Fibroblast of lung (primary cell): ENCODE data around the gene FAM187B. TPM values are rescaled to one million over a fixed set of nuclear protein-coding genes. Genes with fewer than 3 reads are reported as not detected.

Experiments
- DNase-seq, 2 donors: peaks; one replicate each; pipeline versions ENCODE4 v3.0.0 to v3.0.0-alpha.2; 2010; ENCODE audit warnings: low read depth in 2 of 2
- H2AFZ ChIP-seq: 2 replicates; pipeline ENCODE4 v1.5.1; 2012; ENCODE audit warnings: low read length, control low read depth, inconsistent platforms
- H3K27ac ChIP-seq: 2 replicates; pipeline ENCODE4 v1.5.1; 2011; ENCODE audit warnings: low read length, control low read depth; ENCODE audit not compliant: insufficient read depth
- H3K27me3 ChIP-seq: 2 replicates; pipeline ENCODE4 v1.5.1; 2011; ENCODE audit warnings: mild to moderate bottlenecking, low read length; ENCODE audit not compliant: control insufficient read depth, insufficient read depth
- H3K36me3 ChIP-seq: 2 replicates; pipeline ENCODE4 v1.5.1; 2011; ENCODE audit warnings: low read length; ENCODE audit not compliant: control insufficient read depth, insufficient read depth
- H3K4me1 ChIP-seq: 2 replicates; pipeline ENCODE4 v1.5.1; 2011; ENCODE audit warnings: low read length; ENCODE audit not compliant: control insufficient read depth, insufficient read depth; ENCODE audit errors: extremely low read depth
- H3K4me2 ChIP-seq: 2 replicates; pipeline ENCODE4 v1.5.1; 2011; ENCODE audit warnings: low read length, control low read depth; ENCODE audit not compliant: insufficient read depth; ENCODE audit errors: extremely low read depth
- H3K4me3 ChIP-seq, 4 experiments: fragments of 200-600 bp in 1 of 4; sonication (generic) in 1 of 4; replicated peaks in 1 of 4; 2 replicates each; pipeline ENCODE4 v1.5.1; 2011 to 2016; ENCODE audit warnings: low read length in 4 of 4, low read depth in 3 of 4, mild to moderate bottlenecking in 3 of 4, control low read depth in 2 of 4, inconsistent platforms in 1 of 4, mixed read lengths in 1 of 4; ENCODE audit not compliant: insufficient read depth in 1 of 4; ENCODE audit errors: control extremely low read depth in 1 of 4
- H3K79me2 ChIP-seq: 2 replicates; pipeline ENCODE4 v1.5.1; 2012; ENCODE audit warnings: mild to moderate bottlenecking, low read length, inconsistent platforms; ENCODE audit not compliant: control insufficient read depth, insufficient read depth
- H3K9ac ChIP-seq: 2 replicates; pipeline ENCODE4 v1.5.1; 2011; ENCODE audit warnings: mild to moderate bottlenecking, low read length, control low read depth; ENCODE audit not compliant: insufficient read depth
- H3K9me3 ChIP-seq: 2 replicates; pipeline ENCODE4 v1.5.1; 2012; ENCODE audit warnings: low read depth, low read length; ENCODE audit not compliant: control insufficient read depth, insufficient read depth
- H4K20me1 ChIP-seq: 2 replicates; pipeline ENCODE4 v1.5.1; 2011; ENCODE audit warnings: low read length; ENCODE audit not compliant: control insufficient read depth, insufficient read depth; ENCODE audit errors: extremely low read depth
- EZH2 ChIP-seq: IDR thresholded peaks from 2 replicates; pipeline ENCODE4 v1.5.1; 2012; ENCODE audit warnings: low read length, control low read depth, mild to moderate bottlenecking; ENCODE audit errors: missing control alignments
- polyA plus RNA-seq, 2 donors: library from polyadenylated mRNA; depleted of rRNA in 1 of 2; stranded (reverse) in 1 of 2; unstranded in 1 of 2; fragments of >200 nt; gene quantifications; 2 replicates each; pipeline ENCODE4 v1.2.1, GENCODE V29; 2011 to 2012; ENCODE audit warnings: missing spikeins in 1 of 2
- total RNA-seq: library from RNA; depleted of rRNA; stranded (reverse); fragments of >200 nt; gene quantifications from 2 replicates; pipeline ENCODE4 v1.2.1, GENCODE V29; 2014
- TF ChIP-seq, protein P1 (sequence below), 2 donors: IDR thresholded peaks in 1 of 2; conservative IDR thresholded peaks in 1 of 2; 1 replicate in 1 of 2; 2 replicates in 1 of 2; pipeline ENCODE4 v1.5.1; 2011 to 2012; ENCODE audit warnings: low read length in 2 of 2, control low read depth in 1 of 2, inconsistent platforms in 1 of 2, low read depth in 1 of 2, mild to moderate bottlenecking in 1 of 2

FAM187B gene
- total and polyA plus RNA-seq, 2 donors (not counting 1 experiment from before 2014, with no cell fraction given) = not detected

DNA sequence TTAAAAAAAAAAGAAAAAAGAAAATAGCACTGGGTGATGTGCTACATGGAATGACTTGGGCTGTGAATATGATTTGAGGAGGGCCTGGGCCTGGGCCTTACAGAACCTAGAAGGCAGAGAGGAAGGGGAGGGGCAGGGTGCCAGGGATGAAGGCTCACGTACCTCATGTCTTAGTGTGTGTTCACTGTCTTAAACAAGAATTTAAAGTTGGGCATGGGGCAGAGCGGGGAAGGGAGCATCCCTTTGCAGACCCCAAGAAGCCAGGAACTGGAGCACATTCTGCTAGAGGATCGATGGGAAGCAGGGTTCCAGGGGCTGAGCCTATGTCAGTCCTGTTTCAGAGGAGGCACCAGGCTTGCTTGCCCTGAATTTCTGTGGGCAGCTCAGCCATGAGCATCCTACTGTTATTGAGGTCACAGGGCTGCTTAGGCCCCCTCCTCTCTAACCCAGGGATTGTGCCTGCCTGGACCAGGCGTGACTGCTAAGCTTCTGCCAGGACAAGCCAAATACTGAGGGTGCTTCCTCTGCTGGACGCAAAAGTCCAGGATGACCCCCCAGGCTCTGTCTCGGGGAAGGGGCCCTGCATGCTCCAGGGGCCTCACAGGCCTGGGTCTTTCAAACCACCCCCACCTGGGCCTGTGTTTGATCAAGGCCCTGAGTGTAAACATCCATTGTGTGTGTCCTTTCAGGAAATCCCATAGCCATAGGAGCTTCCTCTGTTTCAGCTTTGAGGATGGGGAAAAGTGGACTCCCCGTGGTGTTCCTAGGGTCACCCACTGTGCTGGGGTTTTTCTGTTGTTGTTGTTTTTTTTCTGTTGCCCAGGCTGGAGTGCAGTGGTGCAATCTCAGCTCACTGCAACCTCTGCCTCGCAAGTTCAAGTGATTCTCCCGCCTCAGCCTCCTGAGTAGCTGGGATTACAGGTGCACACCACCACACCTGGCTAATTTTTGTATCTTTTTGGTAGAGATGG, 25.1 kb upstream of the FAM187B start:
- TF ChIP-seq, protein P1, sequence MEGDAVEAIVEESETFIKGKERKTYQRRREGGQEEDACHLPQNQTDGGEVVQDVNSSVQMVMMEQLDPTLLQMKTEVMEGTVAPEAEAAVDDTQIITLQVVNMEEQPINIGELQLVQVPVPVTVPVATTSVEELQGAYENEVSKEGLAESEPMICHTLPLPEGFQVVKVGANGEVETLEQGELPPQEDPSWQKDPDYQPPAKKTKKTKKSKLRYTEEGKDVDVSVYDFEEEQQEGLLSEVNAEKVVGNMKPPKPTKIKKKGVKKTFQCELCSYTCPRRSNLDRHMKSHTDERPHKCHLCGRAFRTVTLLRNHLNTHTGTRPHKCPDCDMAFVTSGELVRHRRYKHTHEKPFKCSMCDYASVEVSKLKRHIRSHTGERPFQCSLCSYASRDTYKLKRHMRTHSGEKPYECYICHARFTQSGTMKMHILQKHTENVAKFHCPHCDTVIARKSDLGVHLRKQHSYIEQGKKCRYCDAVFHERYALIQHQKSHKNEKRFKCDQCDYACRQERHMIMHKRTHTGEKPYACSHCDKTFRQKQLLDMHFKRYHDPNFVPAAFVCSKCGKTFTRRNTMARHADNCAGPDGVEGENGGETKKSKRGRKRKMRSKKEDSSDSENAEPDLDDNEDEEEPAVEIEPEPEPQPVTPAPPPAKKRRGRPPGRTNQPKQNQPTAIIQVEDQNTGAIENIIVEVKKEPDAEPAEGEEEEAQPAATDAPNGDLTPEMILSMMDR (conservative IDR thresholded peaks at IDR 0.05 in 1 of 2, IDR thresholded peaks at IDR 0.05 in 1 of 2; ENCODE audit: low read depth in 1 of 2, low read length in 2 of 2) = no peak
- TF ChIP-seq EZH2 = no peak
- no peaks in the 10 kb centered on the region for H3K36me3 ChIP-seq
- no peak overlapping the region for H3K4me2 ChIP-seq
- H4K20me1 ChIP-seq = no peaks in the 10 kb centered on the region
- no peak overlapping the region for H3K27ac ChIP-seq
- H3K4me3 ChIP-seq = no peak overlapping the region
- H3K79me2 ChIP-seq = no peaks in the 10 kb centered on the region
- no peak overlapping the region for H2AFZ ChIP-seq
- H3K9ac ChIP-seq = no peak overlapping the region
- DNase-seq = no peak
- peaks cover 14% of the 10 kb centered on the region for H3K27me3 ChIP-seq
- no peaks in the 10 kb centered on the region for H3K4me1 ChIP-seq
- no peaks in the 10 kb centered on the region for H3K9me3 ChIP-seq

DNA sequence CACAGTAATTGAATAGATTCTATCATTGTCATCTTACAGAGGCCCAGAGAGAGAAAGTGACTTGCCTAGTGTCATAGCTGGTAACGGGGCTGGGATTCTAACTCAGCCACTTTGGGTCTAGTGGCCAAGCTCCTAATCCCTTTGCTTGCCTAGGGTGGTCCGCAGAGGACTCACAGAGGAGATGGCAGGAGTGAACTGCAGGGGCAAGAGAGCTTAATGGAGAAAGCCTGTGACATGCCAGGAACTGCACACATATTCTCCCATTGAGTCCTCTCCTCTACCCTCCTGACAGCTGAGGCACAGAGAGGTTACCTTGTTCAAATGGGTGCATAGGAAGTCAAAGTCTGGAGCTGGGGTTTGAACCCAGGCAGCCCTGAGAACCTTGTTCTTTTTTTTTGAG, 22.9 kb upstream of the FAM187B start:
- H3K27ac ChIP-seq = no peak overlapping the region
- no peak overlapping the region for H3K9ac ChIP-seq
- no peak for DNase-seq
- no peaks in the 10 kb centered on the region for H4K20me1 ChIP-seq
- H3K79me2 ChIP-seq = no peaks in the 10 kb centered on the region
- no peaks in the 10 kb centered on the region for H3K9me3 ChIP-seq
- H3K4me3 ChIP-seq = no peak overlapping the region
- no peak overlapping the region for H3K4me2 ChIP-seq
- H2AFZ ChIP-seq = no peak overlapping the region
- no peak for TF ChIP-seq EZH2
- TF ChIP-seq, protein P1 (conservative IDR thresholded peaks at IDR 0.05 in 1 of 2, IDR thresholded peaks at IDR 0.05 in 1 of 2; ENCODE audit: low read depth in 1 of 2, low read length in 2 of 2) = no peak
- no peaks in the 10 kb centered on the region for H3K4me1 ChIP-seq
- peaks cover 20% of the 10 kb centered on the region for H3K27me3 ChIP-seq
- no peaks in the 10 kb centered on the region for H3K36me3 ChIP-seq

DNA sequence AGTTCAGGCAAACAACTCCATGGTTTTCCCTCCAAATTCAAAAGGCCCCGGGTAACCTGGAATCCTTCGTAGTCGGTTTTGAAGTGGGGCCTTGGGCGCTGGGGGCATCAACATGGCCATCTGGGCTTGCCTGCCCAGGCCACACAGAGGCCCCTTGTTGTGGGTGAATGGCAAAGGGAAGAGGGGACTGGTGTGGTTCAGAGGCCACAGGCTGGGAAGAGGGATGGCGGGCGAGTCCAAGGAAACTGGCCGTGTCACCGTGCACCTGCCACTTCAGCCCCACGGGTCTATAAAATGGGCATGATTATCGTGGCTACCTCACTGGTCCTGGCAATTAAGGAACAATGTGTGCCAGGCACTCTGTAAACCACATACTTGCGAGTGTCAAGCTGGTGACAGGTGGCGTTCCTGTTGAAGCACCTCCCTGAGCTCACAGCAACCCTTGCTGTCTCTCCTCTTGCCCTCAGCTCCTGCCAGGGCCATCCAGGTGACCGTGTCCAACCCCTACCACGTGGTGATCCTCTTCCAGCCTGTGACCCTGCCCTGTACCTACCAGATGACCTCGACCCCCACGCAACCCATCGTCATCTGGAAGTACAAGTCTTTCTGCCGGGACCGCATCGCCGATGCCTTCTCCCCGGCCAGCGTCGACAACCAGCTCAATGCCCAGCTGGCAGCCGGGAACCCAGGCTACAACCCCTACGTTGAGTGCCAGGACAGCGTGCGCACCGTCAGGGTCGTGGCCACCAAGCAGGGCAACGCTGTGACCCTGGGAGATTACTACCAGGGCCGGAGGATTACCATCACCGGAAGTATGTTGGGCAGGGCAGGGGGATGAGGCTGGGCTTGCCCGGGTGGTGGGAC, 21.5 kb upstream of the FAM187B start:
- Histone ChIP-seq H3K27me3 (peaks cover 23% of the 10 kb centered on the region), H3K4me3 (no peak overlapping the region), H3K9me3 (no peaks in the 10 kb centered on the region), H3K79me2 (no peaks in the 10 kb centered on the region), H3K36me3 (no peaks in the 10 kb centered on the region), H3K4me1 (no peaks in the 10 kb centered on the region), H4K20me1 (no peaks in the 10 kb centered on the region), H2AFZ (no peak overlapping the region), H3K9ac (no peak overlapping the region), H3K4me2 (no peak overlapping the region), H3K27ac (no peak overlapping the region)
- TF ChIP-seq EZH2 = no peak
- TF ChIP-seq, protein P1 (conservative IDR thresholded peaks at IDR 0.05 in 1 of 2, IDR thresholded peaks at IDR 0.05 in 1 of 2; ENCODE audit: low read depth in 1 of 2, low read length in 2 of 2) = no peak
- DNase-seq = no peak
